ENCODE results near the gene PIGN. TPM values are rescaled to one million over a fixed set of nuclear protein-coding genes. Genes with fewer than 3 reads are reported as not detected.

The PIGN gene
- total RNA-seq, 1 experiment from 2014 or later, result 22.8 TPM

DNA sequence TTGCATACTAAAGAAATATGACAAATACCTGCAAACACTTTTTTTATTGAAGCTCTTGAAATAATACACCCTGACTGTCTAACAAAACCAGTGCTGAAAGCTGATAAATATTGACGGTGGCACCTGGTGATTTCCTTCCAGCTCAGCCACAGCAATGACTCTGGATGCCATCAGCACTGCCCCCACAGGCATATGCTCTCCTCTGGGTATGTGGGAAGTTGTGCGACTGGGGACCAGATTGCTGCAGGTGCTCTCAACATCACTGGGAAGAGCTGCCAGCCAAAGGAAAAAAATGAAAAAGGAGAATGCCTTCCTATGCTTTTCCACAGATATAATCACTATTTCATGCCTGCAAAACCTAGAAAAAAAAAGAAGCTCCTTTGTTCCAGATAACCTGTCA lies 141.5 kb downstream of the PIGN start:
- Histone ChIP-seq H3K9me3 (no peaks in the 10 kb centered on the region), H3K36me3 (ENCODE audit: control insufficient read depth, insufficient read depth, low read length) (no peaks in the 10 kb centered on the region), H3K27me3 (replicated peaks; ENCODE audit: control insufficient read depth, insufficient read depth, low read length) (no peaks in the 10 kb centered on the region), H3K4me3 (ENCODE audit: low read depth, low read length) (no peak overlapping the region), H3K4me1 (no peaks in the 10 kb centered on the region)
- H3K36me3 Mint-ChIP-seq (ENCODE audit: insufficient read depth, unreplicated experiment), result no peaks in the 10 kb centered on the region
- no peaks in the 10 kb centered on the region for H3K9me3 Mint-ChIP-seq (ENCODE audit: unreplicated experiment)
- no peaks in the 10 kb centered on the region for H3K4me1 Mint-ChIP-seq (ENCODE audit: low read depth, unreplicated experiment)
- no peaks in the 10 kb centered on the region for H3K27me3 Mint-ChIP-seq (ENCODE audit: insufficient read depth, unreplicated experiment)
- DNase-seq, result no peak
- no peak overlapping the region for H3K4me3 Mint-ChIP-seq (ENCODE audit: unreplicated experiment)
- ChIA-PET CTCF (no interaction called here), POLR2A (no interaction called here)
- H3K27ac Mint-ChIP-seq (ENCODE audit: unreplicated experiment), result no peak overlapping the region
- TF ChIP-seq, protein P1, sequence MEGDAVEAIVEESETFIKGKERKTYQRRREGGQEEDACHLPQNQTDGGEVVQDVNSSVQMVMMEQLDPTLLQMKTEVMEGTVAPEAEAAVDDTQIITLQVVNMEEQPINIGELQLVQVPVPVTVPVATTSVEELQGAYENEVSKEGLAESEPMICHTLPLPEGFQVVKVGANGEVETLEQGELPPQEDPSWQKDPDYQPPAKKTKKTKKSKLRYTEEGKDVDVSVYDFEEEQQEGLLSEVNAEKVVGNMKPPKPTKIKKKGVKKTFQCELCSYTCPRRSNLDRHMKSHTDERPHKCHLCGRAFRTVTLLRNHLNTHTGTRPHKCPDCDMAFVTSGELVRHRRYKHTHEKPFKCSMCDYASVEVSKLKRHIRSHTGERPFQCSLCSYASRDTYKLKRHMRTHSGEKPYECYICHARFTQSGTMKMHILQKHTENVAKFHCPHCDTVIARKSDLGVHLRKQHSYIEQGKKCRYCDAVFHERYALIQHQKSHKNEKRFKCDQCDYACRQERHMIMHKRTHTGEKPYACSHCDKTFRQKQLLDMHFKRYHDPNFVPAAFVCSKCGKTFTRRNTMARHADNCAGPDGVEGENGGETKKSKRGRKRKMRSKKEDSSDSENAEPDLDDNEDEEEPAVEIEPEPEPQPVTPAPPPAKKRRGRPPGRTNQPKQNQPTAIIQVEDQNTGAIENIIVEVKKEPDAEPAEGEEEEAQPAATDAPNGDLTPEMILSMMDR (IDR thresholded peaks at IDR 0.05; ENCODE audit: insufficient read depth in 1 of 2, low read depth in 1 of 2, low read length in 1 of 2, severe bottlenecking in 1 of 2, unreplicated experiment in 1 of 2), result no peak
- intact Hi-C loops (cut with micrococcal nuclease; ENCODE audit: unreplicated experiment), result no loop called here
- no TSS peak for BruUV-seq (replicated peaks)

DNA sequence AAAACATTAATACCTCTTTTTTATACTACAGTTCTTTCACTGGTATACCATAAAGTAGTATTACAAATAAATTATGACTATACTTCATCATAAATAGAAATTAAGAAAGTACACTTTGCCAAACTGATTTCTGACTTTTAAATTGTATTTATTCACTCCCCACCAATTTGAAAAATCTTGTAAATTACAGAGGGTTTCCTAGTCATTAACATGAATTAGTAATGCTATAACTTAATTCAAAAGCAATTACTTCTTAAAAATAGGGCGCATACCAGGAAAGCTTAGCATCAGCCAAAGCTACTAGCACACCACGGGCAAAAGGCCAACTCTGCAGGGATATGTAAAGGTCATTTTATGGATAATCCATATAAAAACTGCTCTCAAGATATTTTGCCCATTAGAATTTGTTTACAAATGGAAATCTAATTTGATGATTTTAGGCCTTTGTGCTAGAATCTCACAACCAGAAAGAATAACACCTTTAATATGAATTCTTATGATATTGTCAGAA lies 142.3 kb downstream of the PIGN start:
- Mint-ChIP-seq H3K4me3 (ENCODE audit: unreplicated experiment) (no peak overlapping the region), H3K27me3 (ENCODE audit: insufficient read depth, unreplicated experiment) (no peaks in the 10 kb centered on the region), H3K9me3 (ENCODE audit: unreplicated experiment) (no peaks in the 10 kb centered on the region), H3K27ac (ENCODE audit: unreplicated experiment) (no peak overlapping the region), H3K36me3 (ENCODE audit: insufficient read depth, unreplicated experiment) (no peaks in the 10 kb centered on the region), H3K4me1 (ENCODE audit: low read depth, unreplicated experiment) (no peaks in the 10 kb centered on the region)
- TF ChIP-seq, protein P1 (IDR thresholded peaks at IDR 0.05; ENCODE audit: insufficient read depth in 1 of 2, low read depth in 1 of 2, low read length in 1 of 2, severe bottlenecking in 1 of 2, unreplicated experiment in 1 of 2), result no peak
- no TSS peak for BruUV-seq (replicated peaks)
- ChIA-PET POLR2A (no interaction called here), CTCF (no interaction called here)
- no peaks in the 10 kb centered on the region for H3K27me3 ChIP-seq (replicated peaks; ENCODE audit: control insufficient read depth, insufficient read depth, low read length)
- H3K9me3 ChIP-seq, result no peaks in the 10 kb centered on the region
- intact Hi-C loops (cut with micrococcal nuclease; ENCODE audit: unreplicated experiment), result no loop called here
- H3K36me3 ChIP-seq (ENCODE audit: control insufficient read depth, insufficient read depth, low read length), result no peaks in the 10 kb centered on the region
- H3K4me3 ChIP-seq (ENCODE audit: low read depth, low read length), result no peak overlapping the region
- DNase-seq, result no peak
- H3K4me1 ChIP-seq, result no peaks in the 10 kb centered on the region

DNA sequence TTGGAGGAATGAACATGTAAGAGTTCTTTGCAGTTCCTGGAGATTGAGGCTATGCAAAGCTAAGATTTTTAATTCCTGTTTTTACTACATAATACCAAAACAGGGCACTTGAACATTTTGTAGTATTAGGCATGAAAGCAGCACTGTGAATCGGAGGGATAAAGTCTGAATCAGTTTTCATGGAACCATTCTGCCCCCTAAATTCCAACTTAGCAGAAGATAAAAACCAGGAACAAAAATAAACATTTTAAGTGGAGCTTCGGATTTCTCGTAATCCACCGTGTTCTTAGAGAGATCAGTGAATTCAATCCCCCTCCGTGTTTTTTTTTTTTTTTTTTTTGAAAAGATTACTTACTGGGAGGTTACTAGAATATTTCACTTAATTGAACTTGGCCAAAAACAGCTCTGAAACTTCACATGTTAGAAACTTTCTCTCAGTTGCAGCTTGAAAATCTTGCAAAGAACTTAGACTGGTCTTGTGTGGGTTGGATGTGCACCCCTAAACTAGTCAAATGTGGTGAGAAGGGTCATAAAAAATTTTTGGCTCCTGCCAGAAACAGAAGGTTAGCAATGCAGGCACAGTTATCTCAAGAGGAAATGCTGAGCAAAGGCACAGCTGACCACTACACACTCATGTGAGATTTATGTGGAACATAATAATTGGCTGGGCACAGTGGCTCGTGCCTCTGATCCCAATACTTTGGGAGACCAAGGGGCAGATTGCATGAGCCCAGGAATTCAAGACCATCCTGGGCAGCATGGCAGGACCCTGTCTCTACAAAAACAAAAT lies 148.7 kb downstream of the PIGN start:
- intact Hi-C loops (cut with micrococcal nuclease; ENCODE audit: unreplicated experiment), result no loop called here
- Histone ChIP-seq H3K27me3 (replicated peaks; ENCODE audit: control insufficient read depth, insufficient read depth, low read length) (no peaks in the 10 kb centered on the region), H3K9me3 (no peaks in the 10 kb centered on the region), H3K4me3 (ENCODE audit: low read depth, low read length) (no peak overlapping the region), H3K4me1 (no peaks in the 10 kb centered on the region), H3K36me3 (ENCODE audit: control insufficient read depth, insufficient read depth, low read length) (no peaks in the 10 kb centered on the region)
- Mint-ChIP-seq H3K27me3 (ENCODE audit: insufficient read depth, unreplicated experiment) (no peaks in the 10 kb centered on the region), H3K4me1 (ENCODE audit: low read depth, unreplicated experiment) (no peaks in the 10 kb centered on the region), H3K36me3 (ENCODE audit: insufficient read depth, unreplicated experiment) (no peaks in the 10 kb centered on the region), H3K9me3 (ENCODE audit: unreplicated experiment) (no peaks in the 10 kb centered on the region), H3K27ac (ENCODE audit: unreplicated experiment) (no peak overlapping the region), H3K4me3 (ENCODE audit: unreplicated experiment) (no peak overlapping the region)
- ChIA-PET POLR2A (no interaction called here), CTCF (no interaction called here)
- BruUV-seq (replicated peaks), result no TSS peak
- DNase-seq, result no peak
- TF ChIP-seq, protein P1 (IDR thresholded peaks at IDR 0.05; ENCODE audit: insufficient read depth in 1 of 2, low read depth in 1 of 2, low read length in 1 of 2, severe bottlenecking in 1 of 2, unreplicated experiment in 1 of 2), result no peak
